GM10266 (cell line): ENCODE measurements around the gene ZFHX2.

Source experiments
- DNase-seq: peaks from one replicate; pipeline ENCODE4 v3.0.0; 2012; ENCODE audit errors: extremely low spot score
- CTCF ChIP-seq: IDR thresholded peaks from 2 replicates; pipeline ENCODE4 v1.5.1; 2012; ENCODE audit warnings: mild to moderate bottlenecking, low read depth; ENCODE audit not compliant: control insufficient read depth, insufficient read depth; ENCODE audit errors: missing control alignments

ZFHX2 gene

GRCh38 chr14:23566778-23567185, 15.2 kb upstream of the ZFHX2 start:
- TF ChIP-seq CTCF, result peak; percentile 6
- DNase-seq, result no peak

GRCh38 chr14:23566112-23566777, 14.7 kb upstream of the ZFHX2 start:
- no peak for TF ChIP-seq CTCF
- DNase-seq, result no peak

- no peak for TF ChIP-seq CTCF
- no peak for DNase-seq
These were observed 14.1 kb upstream of the ZFHX2 start for GRCh38 chr14:23565626-23566025.

GRCh38 chr14:23564876-23565275, 13.3 kb upstream of the ZFHX2 start:
- no peak for TF ChIP-seq CTCF
- DNase-seq, result no peak

DNA sequence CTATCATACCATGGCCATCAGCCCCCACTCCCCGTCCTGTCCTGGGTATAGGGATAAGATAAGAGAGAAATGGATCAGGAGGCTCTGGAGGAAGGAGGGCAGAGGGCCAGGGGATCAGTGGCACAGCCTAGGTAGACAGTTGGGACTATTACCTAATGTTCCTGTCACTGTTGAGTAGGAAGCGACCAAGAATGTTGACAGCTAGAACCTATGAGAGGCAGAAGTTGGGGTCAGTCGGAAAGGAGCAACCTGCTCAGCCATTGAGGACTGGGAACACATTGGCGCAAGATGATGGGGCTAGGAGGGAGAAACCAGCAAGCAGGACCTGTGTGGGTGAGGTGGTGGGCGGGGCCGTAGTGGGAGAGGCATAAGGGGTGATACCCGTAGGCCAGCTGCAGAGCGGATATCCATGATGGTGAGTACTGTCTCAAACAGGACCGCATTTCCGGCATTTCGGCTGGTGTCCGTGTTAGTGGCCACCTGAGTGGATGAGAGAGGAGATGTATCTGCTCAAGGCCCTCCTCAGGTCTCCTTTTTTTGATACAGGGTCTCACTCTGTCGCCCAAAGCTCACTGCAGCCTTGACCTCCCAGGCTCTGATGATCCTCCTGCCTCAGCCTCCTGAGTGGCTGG, 12.7 kb upstream of the ZFHX2 start:
- DNase-seq, result no peak
- TF ChIP-seq CTCF, result no peak

GRCh38 chr14:23563473-23564180, 12.1 kb upstream of the ZFHX2 start:
- no peak for DNase-seq
- TF ChIP-seq CTCF, result no peak
